Measurements from ENCODE around the gene MYOZ3.

- peak in 5 of 6 experiments; percentile 13 to 29 (median 14) for TF ChIP-seq CTCF (IDR thresholded peaks at IDR 0.05)
- peak in 1 of 2 donors; percentile 19 for TF ChIP-seq POLR2A (IDR thresholded peaks at IDR 0.05)
Measured at GRCh38 chr5:150613991-150614660, 46.9 kb upstream of the MYOZ3 start.
